HG02885 (cell line): ENCODE data around the gene ENTPD3.

Experiments
- ATAC-seq: cut with Tn5 transposase; IDR thresholded peaks from one replicate; pipeline ENCODE4 v1.9.1; 2021; ENCODE audit warnings: mild to moderate bottlenecking; ENCODE audit not compliant: unreplicated experiment, poor library complexity

The ENTPD3 gene, protein sequence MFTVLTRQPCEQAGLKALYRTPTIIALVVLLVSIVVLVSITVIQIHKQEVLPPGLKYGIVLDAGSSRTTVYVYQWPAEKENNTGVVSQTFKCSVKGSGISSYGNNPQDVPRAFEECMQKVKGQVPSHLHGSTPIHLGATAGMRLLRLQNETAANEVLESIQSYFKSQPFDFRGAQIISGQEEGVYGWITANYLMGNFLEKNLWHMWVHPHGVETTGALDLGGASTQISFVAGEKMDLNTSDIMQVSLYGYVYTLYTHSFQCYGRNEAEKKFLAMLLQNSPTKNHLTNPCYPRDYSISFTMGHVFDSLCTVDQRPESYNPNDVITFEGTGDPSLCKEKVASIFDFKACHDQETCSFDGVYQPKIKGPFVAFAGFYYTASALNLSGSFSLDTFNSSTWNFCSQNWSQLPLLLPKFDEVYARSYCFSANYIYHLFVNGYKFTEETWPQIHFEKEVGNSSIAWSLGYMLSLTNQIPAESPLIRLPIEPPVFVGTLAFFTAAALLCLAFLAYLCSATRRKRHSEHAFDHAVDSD

DNA sequence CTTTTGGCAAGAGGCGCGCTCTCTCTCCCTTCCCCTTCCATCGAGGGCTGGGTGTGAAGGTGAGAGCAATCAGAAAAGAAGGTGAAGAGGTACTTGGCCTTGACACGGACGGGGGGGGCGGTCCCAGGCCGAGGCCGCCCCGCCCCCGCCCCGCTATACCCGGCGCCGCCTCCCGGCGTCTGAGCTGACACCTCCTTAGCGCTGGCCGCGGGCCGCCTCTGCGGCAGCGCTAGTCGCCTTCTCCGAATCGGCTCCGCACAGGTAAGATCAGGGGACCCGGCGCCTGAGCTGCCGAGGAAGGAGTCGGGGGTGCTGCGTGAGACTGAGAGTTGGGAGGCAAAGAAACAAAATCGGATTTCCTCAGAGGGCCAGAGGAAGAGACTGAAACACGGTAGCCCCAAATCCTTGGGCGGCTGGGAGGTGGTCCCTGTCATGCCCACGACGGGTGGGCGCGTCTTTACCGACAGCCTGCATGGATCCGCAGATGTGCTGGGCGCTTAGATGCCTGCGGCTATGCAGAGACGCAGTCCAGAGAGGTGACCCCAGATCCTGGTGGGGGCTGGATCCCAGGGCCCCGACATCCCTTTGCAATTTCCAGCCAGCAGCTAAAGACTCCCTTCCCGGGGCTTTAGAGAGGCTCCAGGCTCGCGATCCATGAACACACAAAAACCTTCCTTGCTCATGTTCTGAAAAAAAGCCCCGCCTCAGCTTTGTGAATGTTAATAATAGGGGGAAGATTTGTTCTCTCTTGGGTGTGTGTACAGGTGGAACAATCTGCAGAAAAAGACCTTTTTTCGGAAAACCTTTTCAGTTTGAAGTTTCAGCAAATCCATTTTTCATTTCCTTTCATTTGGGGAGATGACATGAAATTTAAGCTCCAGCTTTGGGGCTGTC lies at the start of gene ENTPD3:
TSS of gene ENTPD3 (plus strand) at position 184 of the 894 bp plus-strand sequence. CDS start 874 bp downstream, outside the sequence.
- peak; percentile 62 for ATAC-seq

DNA sequence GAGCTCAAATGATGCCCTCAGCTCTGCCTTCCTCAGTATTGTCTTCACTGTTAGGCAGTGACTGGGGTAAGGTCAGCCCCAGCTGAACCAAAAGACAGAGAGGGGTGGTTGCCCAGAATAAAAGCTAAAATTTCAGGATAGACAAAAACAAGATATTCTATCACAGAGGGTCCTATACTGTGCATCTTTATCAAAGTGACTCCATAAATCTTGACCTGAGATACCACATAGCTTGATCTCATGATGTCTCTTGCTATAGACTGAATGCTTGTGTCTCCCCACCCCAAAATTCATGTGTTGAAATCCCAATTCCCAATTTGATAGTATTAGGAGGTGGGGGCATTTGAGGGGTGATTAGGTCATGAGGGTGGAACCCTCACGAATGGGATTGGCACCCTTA lies 47.1 kb upstream of the ENTPD3 start:
- ATAC-seq = no peak

DNA sequence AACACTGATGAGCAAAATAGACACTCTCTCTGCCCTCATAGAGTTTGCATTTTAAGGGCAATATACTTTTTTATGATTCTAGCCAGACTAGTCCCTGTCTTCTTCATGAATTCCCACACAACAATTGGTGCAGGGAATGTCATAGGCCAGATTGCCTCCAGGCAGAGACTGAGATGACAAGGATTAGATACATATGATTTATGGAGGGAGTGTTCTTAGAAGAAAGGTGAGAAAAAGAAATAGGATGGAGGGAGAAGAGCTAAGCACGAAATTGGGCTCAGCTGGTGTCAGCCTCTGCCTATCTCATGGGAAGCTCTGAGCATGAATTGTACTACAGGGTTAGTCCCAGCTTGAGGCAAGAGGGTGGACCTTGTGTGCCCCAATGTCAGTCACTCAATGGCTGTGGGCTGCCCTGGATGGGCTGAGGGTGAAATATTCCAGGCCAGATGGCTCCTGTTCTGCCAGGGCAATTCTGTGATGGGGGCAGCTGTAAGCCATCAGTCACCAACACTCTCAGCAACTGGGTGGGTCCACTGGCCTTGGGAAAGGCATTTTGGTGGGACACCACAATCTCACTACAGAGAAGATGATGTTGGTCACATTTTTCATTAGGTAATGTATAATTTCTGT lies 46.3 kb upstream of the ENTPD3 start:
- ATAC-seq = no peak

DNA sequence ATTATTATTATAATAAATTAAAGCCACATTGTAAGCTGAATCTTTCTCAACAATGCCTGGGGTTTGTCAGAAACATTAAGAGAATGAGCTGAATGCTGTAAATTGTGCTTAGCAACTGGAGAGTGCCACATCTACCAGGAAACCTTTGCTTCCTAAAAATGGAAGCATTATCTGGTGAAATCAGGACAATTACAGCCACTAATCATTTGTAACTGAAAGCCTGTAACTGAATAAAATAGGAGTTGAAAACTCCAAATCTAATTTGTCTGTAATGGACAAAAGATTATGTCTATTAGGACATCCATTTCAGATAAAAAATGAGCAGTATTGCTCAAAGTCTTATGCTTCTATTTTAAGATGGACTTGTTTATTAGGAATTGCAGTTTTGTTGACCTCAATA lies 45.3 kb upstream of the ENTPD3 start:
- no peak for ATAC-seq

DNA sequence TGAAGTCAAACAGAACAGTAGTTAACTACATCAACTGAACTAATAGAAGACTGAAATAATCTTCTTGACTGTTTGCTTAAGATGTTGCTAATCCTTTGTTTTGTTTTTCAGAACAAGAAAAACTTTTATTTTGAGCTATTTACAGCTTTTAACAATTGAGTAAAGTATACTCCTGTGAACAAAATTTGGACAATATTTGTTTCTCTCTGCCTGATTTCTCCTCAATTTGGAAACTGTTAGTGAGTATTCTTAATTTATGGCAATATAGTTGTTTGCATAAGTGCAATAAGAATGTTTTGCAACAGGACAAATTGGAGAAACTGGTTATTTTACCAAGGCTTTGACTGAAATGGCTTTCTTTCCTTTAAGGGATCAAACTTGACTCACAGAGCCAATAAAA lies 36.5 kb upstream of the ENTPD3 start:
- no peak for ATAC-seq

DNA sequence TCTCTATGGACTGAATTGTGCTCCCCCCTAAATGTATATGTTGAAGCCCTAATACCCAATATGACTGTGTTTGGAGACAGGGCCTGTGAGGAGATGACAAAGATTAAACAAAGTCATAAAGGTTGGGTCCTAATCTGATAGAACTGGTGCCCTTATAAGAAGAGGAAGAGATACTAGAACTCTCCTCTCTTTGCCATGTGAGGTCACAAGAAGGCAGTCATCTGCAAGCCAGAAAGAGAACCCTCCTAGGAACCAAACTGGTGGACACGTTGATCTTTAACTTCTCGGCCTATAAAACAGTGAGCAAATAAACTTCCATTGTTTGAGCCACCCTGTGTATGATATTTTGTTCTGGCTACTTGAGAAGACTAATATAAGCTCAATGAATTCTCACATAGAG lies 31.6 kb upstream of the ENTPD3 start:
- no peak for ATAC-seq

DNA sequence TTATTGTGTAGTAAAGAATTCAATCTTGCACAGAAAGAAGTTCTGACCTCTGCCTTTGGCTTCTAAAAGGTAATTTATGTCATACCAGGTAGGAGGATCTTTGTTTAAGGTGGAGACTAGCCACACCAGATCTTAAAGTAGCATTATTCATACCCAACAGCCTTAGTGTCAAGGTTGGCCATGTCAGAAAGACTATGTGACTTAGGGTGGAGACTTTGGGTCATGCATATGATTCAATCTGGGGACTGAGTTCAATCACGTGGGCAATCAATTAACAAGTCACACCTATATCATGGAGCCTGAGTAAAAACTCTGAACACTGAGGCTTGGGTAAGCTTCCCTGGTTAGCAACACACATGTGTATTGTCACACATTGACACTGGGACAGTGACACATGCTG lies 28.5 kb upstream of the ENTPD3 start:
- ATAC-seq = no peak

DNA sequence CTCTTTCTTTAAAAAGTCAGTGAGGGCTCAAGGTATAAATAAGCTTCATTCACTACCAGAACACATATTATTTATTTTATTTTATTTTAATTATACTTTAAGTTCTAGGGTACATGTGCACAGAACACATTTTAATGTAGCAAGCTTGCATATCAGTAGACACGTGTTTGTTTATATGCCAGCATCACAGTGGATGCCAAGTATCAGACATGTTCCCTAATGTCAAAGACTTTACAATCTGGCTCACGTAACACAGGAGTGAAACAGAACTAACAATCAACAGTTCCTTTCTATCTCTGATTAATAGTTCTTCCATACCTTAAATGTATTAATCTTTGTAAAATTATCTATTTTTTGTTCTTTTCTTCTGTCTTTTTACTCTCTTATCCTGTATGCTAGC lies 23.3 kb upstream of the ENTPD3 start:
- ATAC-seq = no peak

DNA sequence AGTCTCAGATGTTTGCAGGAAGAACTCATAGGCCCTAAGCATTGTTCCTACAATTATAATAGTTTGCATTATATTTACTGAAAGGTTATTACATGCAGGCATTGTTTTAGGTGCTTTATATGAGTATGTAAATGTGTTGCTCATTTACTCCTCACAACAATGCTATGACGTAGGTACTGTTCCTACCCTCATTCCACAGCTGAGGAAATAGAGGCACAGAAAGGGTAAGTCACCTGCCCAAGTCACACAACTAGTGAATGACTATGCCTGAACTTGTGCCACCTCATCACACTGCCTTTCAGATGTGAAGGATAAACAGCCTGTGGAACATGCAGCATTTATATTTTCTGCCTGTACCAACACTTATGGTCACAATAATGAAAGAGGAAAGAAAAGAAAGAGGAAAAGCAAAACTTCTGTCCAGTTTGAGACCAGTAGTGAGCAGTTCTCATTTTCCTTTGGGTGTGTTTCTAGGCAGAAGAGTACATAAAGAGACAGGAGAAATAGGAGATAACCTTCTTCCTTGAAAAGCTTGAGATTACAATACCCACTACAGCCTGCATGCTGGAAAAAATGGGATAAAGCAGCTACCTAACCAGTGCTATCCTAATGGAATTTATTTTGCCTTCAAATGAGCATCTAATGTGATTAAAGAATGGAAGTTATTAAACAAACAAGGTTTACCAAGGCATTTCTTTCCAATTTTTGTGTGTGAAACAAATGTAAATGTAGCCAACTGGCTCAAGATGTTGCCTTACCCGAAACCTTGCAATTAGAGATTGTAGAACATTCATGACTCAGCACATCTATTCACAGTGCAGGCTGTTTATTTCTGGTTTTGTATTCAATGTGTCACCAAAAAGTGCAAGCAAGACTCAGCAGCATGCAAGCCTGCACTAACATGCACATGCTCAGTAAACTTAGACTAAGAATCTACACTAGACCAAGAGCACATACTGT lies 20.5 kb upstream of the ENTPD3 start:
- no peak for ATAC-seq

DNA sequence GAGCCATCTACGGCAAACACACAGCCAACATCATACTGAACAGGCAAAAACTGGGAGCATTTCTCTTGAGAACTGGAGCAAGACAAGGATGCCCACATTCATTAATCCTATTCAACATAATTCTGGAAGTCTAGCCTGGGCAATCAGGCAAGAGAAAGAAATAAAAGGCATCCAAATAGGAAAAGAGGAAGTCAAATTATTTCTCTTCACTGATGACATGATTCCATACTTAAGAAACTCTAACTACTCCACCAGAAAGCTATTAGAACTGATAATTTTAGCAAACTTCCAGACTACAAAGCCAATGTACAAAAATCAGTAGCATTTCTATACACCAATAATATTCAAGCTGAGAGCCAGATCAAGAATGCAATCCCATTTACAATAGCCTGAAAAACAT lies 17.3 kb upstream of the ENTPD3 start:
- no peak for ATAC-seq

DNA sequence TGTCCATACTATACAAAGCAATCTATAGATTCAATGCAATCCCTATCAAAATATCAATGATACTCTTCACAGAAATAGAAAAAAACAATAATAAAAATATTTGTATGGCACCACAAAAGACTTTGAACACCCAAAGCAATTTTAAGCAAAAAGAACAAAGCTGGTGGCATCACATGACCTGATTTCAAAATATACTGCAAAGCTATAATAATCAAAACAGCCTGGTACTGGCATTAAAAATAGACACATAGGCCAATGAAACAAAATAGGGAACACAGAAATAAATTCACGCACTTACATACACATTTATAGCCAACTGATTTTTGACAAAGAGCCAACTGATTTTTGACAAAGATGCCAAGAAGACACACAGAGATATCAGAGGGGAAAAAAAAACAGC lies 9.2 kb upstream of the ENTPD3 start:
- no peak for ATAC-seq

DNA sequence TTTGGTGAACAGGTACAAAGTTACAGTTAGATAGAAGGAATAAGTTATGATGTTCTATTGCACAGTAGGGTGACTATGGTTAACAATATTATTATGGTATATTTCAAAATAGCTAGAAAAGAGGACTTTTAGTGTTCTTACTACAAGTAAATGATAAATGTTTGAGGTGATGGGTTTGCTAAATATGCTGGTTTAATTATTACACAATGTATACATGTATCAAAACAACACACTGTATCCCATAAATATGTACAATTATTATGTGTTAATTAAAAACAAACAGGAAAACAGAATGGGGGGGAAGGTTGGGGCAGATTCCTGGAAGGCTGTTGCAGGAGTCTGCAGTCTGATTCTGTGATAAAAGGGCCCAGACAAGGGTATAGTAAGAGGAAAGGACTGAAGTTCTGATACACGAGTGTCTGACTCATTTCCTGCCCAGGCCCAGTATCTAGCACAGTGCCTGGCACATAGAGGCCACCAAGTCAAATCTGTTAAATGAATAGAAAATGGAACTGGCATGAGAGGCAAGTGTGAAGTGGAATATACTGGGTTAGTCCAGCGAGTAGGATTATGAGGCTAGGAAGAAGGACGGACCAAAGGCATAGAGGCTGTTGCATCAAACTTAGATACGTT lies 7.2 kb upstream of the ENTPD3 start:
- ATAC-seq = no peak

DNA sequence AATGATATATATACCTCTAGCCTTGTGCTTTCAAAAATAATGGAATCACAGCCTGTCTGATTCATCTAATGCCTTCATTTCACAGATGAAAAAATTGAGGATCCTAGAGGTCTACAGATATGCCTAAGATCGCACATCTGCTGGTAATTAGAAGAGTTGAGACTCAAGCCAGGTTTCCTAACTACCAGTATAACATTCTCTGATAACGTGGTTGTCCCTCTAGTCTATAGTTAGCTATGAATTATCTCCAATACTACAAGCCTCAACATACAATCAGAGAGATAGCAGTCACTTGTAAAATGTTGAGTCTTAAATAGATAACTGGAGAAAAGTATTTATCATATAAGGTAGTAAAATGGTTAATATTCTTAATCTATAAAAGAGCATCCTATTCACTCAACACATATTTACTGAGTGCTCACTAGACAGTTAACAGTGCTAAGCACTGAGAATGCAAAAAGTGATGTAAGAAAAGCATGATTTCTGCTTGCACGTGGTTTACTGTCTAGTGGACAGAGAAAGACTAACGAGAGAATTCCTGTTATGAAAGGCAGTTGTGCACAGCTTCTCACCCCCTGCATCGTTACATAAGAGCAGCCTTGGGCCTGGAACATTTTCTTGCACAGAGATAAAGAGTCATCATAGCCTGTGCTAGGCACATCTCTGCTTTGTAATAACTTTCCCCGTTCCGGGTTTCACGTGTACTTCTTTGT lies 4.9 kb upstream of the ENTPD3 start:
- no peak for ATAC-seq

DNA sequence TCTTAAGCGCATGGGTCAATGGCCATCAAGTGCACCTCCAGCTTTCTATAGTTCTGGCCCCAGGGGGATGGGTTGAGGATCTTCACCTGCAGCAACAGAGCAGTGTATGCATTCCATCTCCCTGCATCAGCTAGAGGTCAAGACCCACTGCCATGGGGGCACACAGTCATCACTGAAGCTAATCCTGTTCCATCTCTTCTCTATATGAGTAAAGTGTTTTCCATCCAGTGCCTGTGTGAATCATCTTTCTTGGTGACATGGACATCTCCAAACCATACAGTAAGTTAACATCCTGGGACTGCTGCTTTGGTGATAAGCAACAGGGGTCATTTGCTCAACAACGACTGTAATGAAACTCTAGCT lies 4.4 kb upstream of the ENTPD3 start:
- ATAC-seq = no peak

DNA sequence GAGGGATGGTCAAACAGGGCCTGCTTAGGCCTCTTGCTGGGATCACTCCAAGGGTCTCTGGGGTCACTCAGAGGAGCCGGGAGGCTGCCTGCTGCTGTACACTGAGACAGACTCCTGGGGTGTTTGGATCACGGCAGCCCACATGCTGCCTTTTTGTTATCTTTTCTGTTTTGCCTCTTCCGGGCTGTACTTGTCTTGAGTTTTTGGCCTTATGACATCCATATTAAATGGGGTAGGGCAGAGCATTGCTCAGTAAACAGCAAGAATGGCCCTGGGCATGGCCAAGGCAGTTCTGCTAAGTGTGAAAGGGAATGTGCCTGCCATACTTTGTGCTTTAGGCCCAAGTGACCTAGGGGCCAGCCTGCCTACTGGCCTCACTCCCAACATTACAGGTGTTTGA lies 771 bp upstream of the ENTPD3 start:
- ATAC-seq = no peak

DNA sequence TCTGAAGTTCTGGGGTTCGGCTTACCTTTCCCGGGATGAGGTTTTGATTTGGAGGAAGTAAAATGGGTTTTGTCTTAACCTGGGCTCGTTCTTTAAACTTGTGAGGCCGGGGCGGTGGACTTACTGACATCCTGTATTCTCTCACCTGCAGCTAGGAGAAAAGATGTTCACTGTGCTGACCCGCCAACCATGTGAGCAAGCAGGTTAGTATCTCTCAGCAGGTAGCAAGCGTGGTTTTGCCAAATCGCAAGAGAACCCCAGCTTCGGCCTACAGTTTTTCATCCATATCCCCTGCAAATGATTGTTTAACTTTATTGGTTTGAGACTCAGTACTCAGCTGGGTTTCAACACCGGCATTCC lies 891 bp downstream of the ENTPD3 start:
- ATAC-seq = no peak

DNA sequence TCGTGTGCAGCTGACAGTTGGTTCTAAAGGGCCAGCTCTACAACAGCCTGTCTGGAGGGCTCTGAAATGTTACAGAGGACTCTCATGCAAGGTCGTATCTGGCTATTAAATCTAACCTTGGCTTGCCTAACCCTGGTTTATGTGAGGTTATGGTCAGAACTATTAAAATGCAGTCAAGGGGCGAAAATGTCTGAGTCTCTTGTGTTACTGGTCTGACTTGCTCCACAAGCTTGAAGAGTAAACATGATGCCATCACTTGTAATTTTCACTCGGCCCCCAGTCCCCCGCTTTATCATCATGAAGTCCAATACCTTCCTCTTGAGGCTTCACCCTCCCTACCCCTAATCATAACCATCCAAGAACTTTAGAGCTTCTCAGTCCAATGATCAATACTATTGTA lies 9.4 kb downstream of the ENTPD3 start:
- ATAC-seq = no peak

DNA sequence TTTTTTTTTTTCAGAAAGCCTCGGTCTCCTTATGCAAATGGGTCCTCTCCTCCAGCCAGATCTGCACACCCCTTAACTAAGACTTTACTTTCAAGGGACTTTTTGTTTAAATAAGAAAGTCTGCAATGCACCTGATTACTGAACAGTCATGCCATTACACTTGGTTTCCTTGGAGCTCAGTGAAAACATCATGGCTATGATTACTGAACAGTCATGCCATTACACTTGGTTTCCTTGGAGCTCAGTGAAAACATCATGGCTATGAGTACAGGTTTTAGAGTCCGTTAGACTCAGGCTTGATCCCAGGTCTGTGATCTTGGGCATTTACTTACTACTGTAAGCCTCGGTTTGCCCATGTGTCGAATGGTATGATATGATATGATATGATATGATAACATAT lies 10.1 kb downstream of the ENTPD3 start:
- ATAC-seq = no peak

DNA sequence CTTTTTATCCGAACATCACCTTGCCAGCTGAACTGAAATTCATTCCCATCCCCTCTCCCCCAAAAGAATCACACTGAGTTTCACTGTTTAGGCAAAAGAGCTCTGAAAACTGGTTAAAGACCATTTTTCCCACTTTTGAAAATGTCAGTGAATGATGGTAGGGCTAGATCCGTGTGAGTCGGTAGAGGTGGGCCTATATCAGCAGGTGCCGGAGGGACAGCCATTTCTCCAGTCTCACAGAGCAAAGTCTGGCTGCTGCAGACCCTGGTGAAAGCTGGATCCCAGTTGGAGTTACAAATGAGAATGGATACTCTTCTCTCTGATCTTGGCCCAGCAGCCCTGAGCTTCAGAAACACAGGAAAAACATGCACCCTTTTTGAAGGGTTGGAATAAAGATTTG lies 10.9 kb downstream of the ENTPD3 start:
- ATAC-seq = no peak
